Loucy (cell line): Measurements from ENCODE around the gene MGA.
"Not testable (repeated sequence)": the region's sequence is repeated elsewhere in the genome, so short reads cannot be mapped to it uniquely, and the experiment has no call there.

ENCODE experiments used
- EZH2phosphoT487 ChIP-seq: fragments of 200-600 bp; IDR thresholded peaks from 2 replicates; pipeline ENCODE4 v1.6.1; 2018; ENCODE audit warnings: antibody characterized with exemption, mild to moderate bottlenecking, moderate library complexity, borderline replicate concordance
- TF ChIP-seq, protein P1 (sequence below): fragments of 200-600 bp; sonication (generic); conservative IDR thresholded peaks from 2 replicates; pipeline ENCODE4 v1.5.1; 2014; ENCODE audit warnings: mild to moderate bottlenecking, antibody characterized with exemption, low read length

DNA sequence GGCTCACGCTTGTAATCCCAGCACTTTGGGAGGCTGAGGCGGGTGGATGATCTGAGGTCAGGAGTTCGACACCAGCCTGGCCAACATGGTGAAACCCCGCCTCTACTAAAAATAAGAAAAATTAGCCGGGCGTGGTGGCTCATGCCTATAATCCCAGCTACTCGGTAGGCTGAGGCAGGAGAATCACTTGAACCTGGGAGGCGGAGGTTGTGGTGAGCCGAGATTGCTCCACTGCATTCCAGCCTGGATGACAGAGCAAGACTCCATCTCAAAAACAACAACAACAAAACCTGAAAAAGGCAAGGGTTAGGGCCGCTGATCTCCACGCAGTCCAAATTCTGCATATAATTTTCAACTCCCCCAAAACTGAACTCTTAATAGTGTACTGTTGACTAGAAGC is 67.9 kb downstream of the MGA start:
- TF ChIP-seq, protein P1, sequence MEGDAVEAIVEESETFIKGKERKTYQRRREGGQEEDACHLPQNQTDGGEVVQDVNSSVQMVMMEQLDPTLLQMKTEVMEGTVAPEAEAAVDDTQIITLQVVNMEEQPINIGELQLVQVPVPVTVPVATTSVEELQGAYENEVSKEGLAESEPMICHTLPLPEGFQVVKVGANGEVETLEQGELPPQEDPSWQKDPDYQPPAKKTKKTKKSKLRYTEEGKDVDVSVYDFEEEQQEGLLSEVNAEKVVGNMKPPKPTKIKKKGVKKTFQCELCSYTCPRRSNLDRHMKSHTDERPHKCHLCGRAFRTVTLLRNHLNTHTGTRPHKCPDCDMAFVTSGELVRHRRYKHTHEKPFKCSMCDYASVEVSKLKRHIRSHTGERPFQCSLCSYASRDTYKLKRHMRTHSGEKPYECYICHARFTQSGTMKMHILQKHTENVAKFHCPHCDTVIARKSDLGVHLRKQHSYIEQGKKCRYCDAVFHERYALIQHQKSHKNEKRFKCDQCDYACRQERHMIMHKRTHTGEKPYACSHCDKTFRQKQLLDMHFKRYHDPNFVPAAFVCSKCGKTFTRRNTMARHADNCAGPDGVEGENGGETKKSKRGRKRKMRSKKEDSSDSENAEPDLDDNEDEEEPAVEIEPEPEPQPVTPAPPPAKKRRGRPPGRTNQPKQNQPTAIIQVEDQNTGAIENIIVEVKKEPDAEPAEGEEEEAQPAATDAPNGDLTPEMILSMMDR = not testable (repeated sequence)
- TF ChIP-seq EZH2phosphoT487 = not testable (repeated sequence)
